HCT116 (cell line): Measurements from ENCODE around the gene SYNGAP1.

Experiments
- CTCF ChIP-seq, 3 experiments: fragments of 200-600 bp in 1 of 3; sonication (generic) in 1 of 3; IDR thresholded peaks in 2 of 3; conservative IDR thresholded peaks in 1 of 3; 2 replicates each; pipeline ENCODE4 v1.5.1; 2012 to 2017; ENCODE audit warnings: low read depth in 2 of 3, low read length in 2 of 3, antibody characterized with exemption in 1 of 3, borderline replicate concordance in 1 of 3, control low read depth in 1 of 3, mild to moderate bottlenecking in 1 of 3, mixed read lengths in 1 of 3, mixed run types in 1 of 3, moderate library complexity in 1 of 3; ENCODE audit not compliant: insufficient read depth in 1 of 3
- ELF1 ChIP-seq: IDR thresholded peaks from 2 replicates; pipeline ENCODE4 v1.6.1; 2012; ENCODE audit warnings: low read depth, borderline replicate concordance
- EZH2 ChIP-seq: fragments of 200-600 bp; sonication (generic); IDR thresholded peaks from 2 replicates; pipeline ENCODE4 v1.6.1; 2017; ENCODE audit warnings: antibody characterized with exemption, mixed run types
- JUND ChIP-seq: IDR thresholded peaks from 2 replicates; pipeline ENCODE4 v1.6.1; 2012
- MAX ChIP-seq: IDR thresholded peaks from 2 replicates; pipeline ENCODE4 v1.6.1; 2012
- POLR2A ChIP-seq: IDR thresholded peaks from 2 replicates; pipeline ENCODE4 v1.7.0; 2011; ENCODE audit warnings: borderline replicate concordance; ENCODE audit not compliant: insufficient read depth, insufficient read length; ENCODE audit errors: extremely low read depth
- POLR2AphosphoS5 ChIP-seq: IDR thresholded peaks from 2 replicates; pipeline ENCODE4 v1.6.1; 2011; ENCODE audit warnings: mild to moderate bottlenecking, low read depth, low read length, moderate library complexity
- RAD21 ChIP-seq: IDR thresholded peaks from 2 replicates; pipeline ENCODE4 v1.6.1; 2012; ENCODE audit warnings: low read depth, mild to moderate bottlenecking
- REST ChIP-seq: IDR thresholded peaks from 2 replicates; pipeline ENCODE4 v1.6.1; 2012; ENCODE audit warnings: low read depth
- SIN3A ChIP-seq: IDR thresholded peaks from 2 replicates; pipeline ENCODE4 v1.6.1; 2012; ENCODE audit warnings: low read depth
- SP1 ChIP-seq: IDR thresholded peaks from 2 replicates; pipeline ENCODE4 v1.6.1; 2012; ENCODE audit warnings: low read depth
- TCF7L2 ChIP-seq: IDR thresholded peaks from 2 replicates; pipeline ENCODE4 v1.7.0; 2011; ENCODE audit warnings: borderline replicate concordance, inconsistent platforms; ENCODE audit not compliant: insufficient read depth, insufficient read length; ENCODE audit errors: extremely low read depth
- ZFX ChIP-seq: fragments of 450-650 bp; IDR thresholded peaks from 2 replicates; pipeline ENCODE4 v1.6.1; 2017
- ZNF274 ChIP-seq: fragments of 200-500 bp; sonication (Bioruptor generic); IDR thresholded peaks from 2 replicates; pipeline ENCODE4 v1.6.1; 2014; ENCODE audit warnings: mild to moderate bottlenecking, low read depth, low read length, inconsistent platforms

- TF ChIP-seq CTCF (IDR thresholded peaks at IDR 0.05 in 2 of 3, conservative IDR thresholded peaks at IDR 0.05 in 1 of 3; ENCODE audit: borderline replicate concordance in 1 of 3, insufficient read depth in 1 of 3, low read depth in 2 of 3, low read length in 2 of 3) = no peak
- no peak for TF ChIP-seq JUND
- TF ChIP-seq ZFX = no peak
- TF ChIP-seq EZH2 = no peak
- TF ChIP-seq MAX = no peak
- no peak for TF ChIP-seq REST
- no peak for TF ChIP-seq TCF7L2
- no peak for TF ChIP-seq ELF1
- no peak for TF ChIP-seq SIN3A
- TF ChIP-seq SP1 = no peak
- TF ChIP-seq POLR2A = no peak
- TF ChIP-seq RAD21 = no peak
- TF ChIP-seq POLR2AphosphoS5 = no peak
- TF ChIP-seq ZNF274 = no peak
Measured at GRCh38 chr6:33437666-33438065, 17.8 kb downstream of the SYNGAP1 start.
